Liver (tissue), 9 donors: ENCODE measurements around the gene FAM3A. TPM values are rescaled to one million over a fixed set of nuclear protein-coding genes. Genes with fewer than 3 reads are reported as not detected.

Experiments used
- DNase-seq: peaks from one replicate; pipeline ENCODE4 v3.0.0-alpha.2; 2017; ENCODE audit warnings: low spot score
- H3K27ac ChIP-seq, 2 donors: one replicate each; pipeline ENCODE4 v1.7.0; 2013; ENCODE audit warnings: inconsistent platforms in 2 of 2, low read length in 2 of 2, control low read depth in 1 of 2, low read depth in 1 of 2, mild to moderate bottlenecking in 1 of 2
- H3K27me3 ChIP-seq, 4 donors: one replicate each; pipeline versions ENCODE4 v1.6.1 to v1.7.0; 2013; ENCODE audit warnings: low read length in 3 of 4, inconsistent platforms in 1 of 4, mild to moderate bottlenecking in 1 of 4, moderate library complexity in 1 of 4; ENCODE audit not compliant: control insufficient read depth in 4 of 4, insufficient read depth in 4 of 4
- H3K36me3 ChIP-seq, 4 donors: one replicate each; pipeline versions ENCODE4 v1.6.1 to v1.7.0; 2013; ENCODE audit warnings: low read length in 3 of 4, mild to moderate bottlenecking in 3 of 4, low read depth in 1 of 4, moderate library complexity in 1 of 4; ENCODE audit not compliant: control insufficient read depth in 4 of 4, insufficient read depth in 3 of 4
- H3K4me1 ChIP-seq, 4 donors: one replicate each; pipeline versions ENCODE4 v1.6.1 to v1.7.0; 2013; ENCODE audit warnings: low read length in 3 of 4, mild to moderate bottlenecking in 3 of 4, moderate library complexity in 1 of 4; ENCODE audit not compliant: control insufficient read depth in 4 of 4, insufficient read depth in 4 of 4
- H3K4me3 ChIP-seq, 3 donors: one replicate each; pipeline versions ENCODE4 v1.6.1 to v1.7.0; 2013; ENCODE audit warnings: low read length in 3 of 3, control low read depth in 1 of 3, low read depth in 1 of 3, mild to moderate bottlenecking in 1 of 3
- H3K9ac ChIP-seq, 2 donors: one replicate each; pipeline ENCODE4 v1.7.0; 2013; ENCODE audit warnings: low read length in 2 of 2, mild to moderate bottlenecking in 2 of 2, moderate library complexity in 2 of 2, control low read depth in 1 of 2, low read depth in 1 of 2
- H3K9me3 ChIP-seq, 4 donors: one replicate each; pipeline versions ENCODE4 v1.6.1 to v1.7.0; 2013; ENCODE audit warnings: low read length in 3 of 4; ENCODE audit not compliant: control insufficient read depth in 4 of 4
- CTCF ChIP-seq: fragments of 150-350 bp; IDR thresholded peaks from 2 replicates; pipeline ENCODE4 v1.5.1; 2017; ENCODE audit warnings: improper control_type of control experiment, low read depth, low read length; ENCODE audit not compliant: missing input control
- EGR1 ChIP-seq, 2 donors: IDR thresholded peaks; 2 replicates each; pipeline ENCODE4 v1.6.1; 2016 to 2018; ENCODE audit warnings: antibody characterized with exemption in 2 of 2, low read depth in 2 of 2
- FOXA1 ChIP-seq: IDR thresholded peaks from 2 replicates; pipeline ENCODE4 v1.6.1; 2016; ENCODE audit warnings: antibody characterized with exemption
- FOXA2 ChIP-seq: IDR thresholded peaks from 2 replicates; pipeline ENCODE4 v1.6.1; 2016; ENCODE audit warnings: antibody characterized with exemption
- GABPA ChIP-seq, 2 donors: IDR thresholded peaks in 1 of 2; conservative IDR thresholded peaks in 1 of 2; 2 replicates each; pipeline ENCODE4 v1.6.1; 2016; ENCODE audit warnings: antibody characterized with exemption in 2 of 2, mild to moderate bottlenecking in 1 of 2, moderate library complexity in 1 of 2
- HNF4A ChIP-seq, 2 donors: conservative IDR thresholded peaks; 2 replicates each; pipeline ENCODE4 v1.6.1; 2016; ENCODE audit warnings: antibody characterized with exemption in 2 of 2, mild to moderate bottlenecking in 2 of 2
- HNF4G ChIP-seq: IDR thresholded peaks from 2 replicates; pipeline ENCODE4 v1.6.1; 2016; ENCODE audit warnings: antibody characterized with exemption
- JUND ChIP-seq, 2 donors: IDR thresholded peaks; 2 replicates each; pipeline ENCODE4 v1.6.1; 2016; ENCODE audit warnings: antibody characterized with exemption in 2 of 2
- MAX ChIP-seq: IDR thresholded peaks from 2 replicates; pipeline ENCODE4 v1.6.1; 2016; ENCODE audit warnings: antibody characterized with exemption
- NR2F2 ChIP-seq: IDR thresholded peaks from 2 replicates; pipeline ENCODE4 v1.6.1; 2016; ENCODE audit warnings: antibody characterized with exemption
- RAD21 ChIP-seq, 2 donors: IDR thresholded peaks; 2 replicates each; pipeline ENCODE4 v1.6.1; 2016; ENCODE audit warnings: antibody characterized with exemption in 2 of 2, mild to moderate bottlenecking in 2 of 2
- RXRA ChIP-seq, 2 donors: IDR thresholded peaks; 2 replicates each; pipeline ENCODE4 v1.6.1; 2017 to 2018; ENCODE audit warnings: antibody characterized with exemption in 2 of 2, mild to moderate bottlenecking in 1 of 2
- SP1 ChIP-seq: IDR thresholded peaks from 2 replicates; pipeline ENCODE4 v1.6.1; 2018; ENCODE audit warnings: antibody characterized with exemption, mild to moderate bottlenecking
- TAF1 ChIP-seq: conservative IDR thresholded peaks from 2 replicates; pipeline ENCODE4 v1.6.1; 2016; ENCODE audit warnings: antibody characterized with exemption, mild to moderate bottlenecking
- YY1 ChIP-seq: IDR thresholded peaks from 2 replicates; pipeline ENCODE4 v1.6.1; 2016; ENCODE audit warnings: antibody characterized with exemption, mild to moderate bottlenecking
- ZBTB33 ChIP-seq: IDR thresholded peaks from 2 replicates; pipeline ENCODE4 v1.6.1; 2016; ENCODE audit warnings: antibody characterized with exemption
- WGBS: extraction: QIAGEN DNeasy Blood & Tissue Kit; methylation state at CpG from one replicate; pipeline ENCODE4 v1.1.7; 2013; 5-methylcytosine and 5-hydroxymethylcytosine counted together
- polyA plus RNA-seq, 2 donors: library from polyadenylated mRNA; stranded (reverse) in 1 of 2; unstranded in 1 of 2; fragments of 200-250 nt in 1 of 2; fragments of >200 nt in 1 of 2; fragmentation: Nextera tagmentation in 1 of 2; extraction: Ambion mirVana in 1 of 2; gene quantifications; one replicate each; pipeline versions ENCODE4 v1.2.1 to v1.2.3, GENCODE V29; 2013 to 2015
- total RNA-seq, 2 donors: library from RNA; depleted of rRNA; stranded (reverse); fragments of >200 nt; gene quantifications; one replicate each; pipeline ENCODE4 v1.2.3, GENCODE V29; 2014
- TF ChIP-seq, protein P1 (sequence below): IDR thresholded peaks from 2 replicates; pipeline ENCODE4 v1.6.1; 2016; ENCODE audit warnings: antibody characterized with exemption, mild to moderate bottlenecking
- TF ChIP-seq, protein P2 (sequence below): IDR thresholded peaks from 2 replicates; pipeline ENCODE4 v1.6.1; 2016; ENCODE audit warnings: antibody characterized with exemption
- donor health status: healthy.
- donor health status: healthy.
- donor health status: healthy.
- donor health status: healthy.
- donor health status: healthy.

FAM3A gene
- total and polyA plus RNA-seq, 4 donors = 11.6 to 36.3 (median 34.2) TPM

GRCh38 chrX:154508384-154508745, 7.7 kb downstream of the FAM3A start:
- Histone ChIP-seq H3K27ac (no peak overlapping the region), H3K27me3 (no peaks in the 10 kb centered on the region), H3K9me3 (peaks cover 0 to 3% (median 0%) of the 10 kb centered on the region in 4 donors), H3K4me3 (no peak overlapping the region), H3K36me3 (peaks cover 4 to 26% (median 5%) of the 10 kb centered on the region in 4 donors), H3K4me1 (peaks cover 0 to 7% (median 2%) of the 10 kb centered on the region in 4 donors), H3K9ac (no peak overlapping the region)
- no peak for DNase-seq
- 93% methylated on average over 13 of the region's 13 CpGs for WGBS
- TF ChIP-seq FOXA2 (no peak), HNF4A (conservative IDR thresholded peaks at IDR 0.05) (no peak)

DNA sequence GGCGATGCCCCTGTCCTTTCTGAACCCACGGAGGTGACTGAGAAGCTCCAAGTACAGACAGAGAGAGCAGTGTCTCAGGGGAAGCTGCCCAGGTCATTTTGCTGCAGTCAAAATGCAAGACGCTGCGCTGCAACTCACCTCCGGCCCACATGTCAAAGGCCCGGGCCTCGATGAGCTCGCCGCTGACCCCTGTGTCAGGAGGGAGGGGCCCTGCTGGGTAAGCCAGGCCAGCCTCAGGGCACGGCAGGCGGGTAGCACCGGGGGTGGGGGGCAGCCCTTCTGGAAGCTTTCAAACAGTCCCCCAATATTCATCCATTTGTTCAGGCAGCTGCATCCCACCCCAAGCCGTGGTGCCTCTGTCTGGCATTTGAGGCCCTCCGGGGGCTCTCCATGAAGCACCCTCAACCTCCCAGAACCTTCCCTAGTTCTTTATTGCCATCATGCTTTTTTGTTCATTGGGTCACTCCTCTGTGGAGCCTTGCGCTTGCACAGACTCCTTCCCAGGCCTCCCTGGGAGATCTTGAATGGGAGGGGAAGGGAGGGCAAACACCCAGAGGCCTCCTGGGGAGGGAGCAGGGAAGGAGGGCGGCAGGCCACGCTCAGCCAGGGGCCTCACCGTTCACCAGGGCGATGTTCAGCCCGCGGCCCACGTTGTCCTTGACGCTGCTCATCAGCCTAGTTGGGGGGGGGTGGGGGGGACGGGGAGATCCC, 8.2 kb downstream of the FAM3A start:
- Histone ChIP-seq H3K9me3 (peaks cover 0 to 3% (median 0%) of the 10 kb centered on the region in 4 donors), H3K27me3 (no peaks in the 10 kb centered on the region), H3K9ac (no peak overlapping the region), H3K4me1 (peaks cover 0 to 4% (median 1%) of the 10 kb centered on the region in 4 donors), H3K4me3 (no peak overlapping the region), H3K36me3 (peaks cover 4 to 26% (median 5%) of the 10 kb centered on the region in 4 donors), H3K27ac (no peak overlapping the region)
- TF ChIP-seq, protein P1, sequence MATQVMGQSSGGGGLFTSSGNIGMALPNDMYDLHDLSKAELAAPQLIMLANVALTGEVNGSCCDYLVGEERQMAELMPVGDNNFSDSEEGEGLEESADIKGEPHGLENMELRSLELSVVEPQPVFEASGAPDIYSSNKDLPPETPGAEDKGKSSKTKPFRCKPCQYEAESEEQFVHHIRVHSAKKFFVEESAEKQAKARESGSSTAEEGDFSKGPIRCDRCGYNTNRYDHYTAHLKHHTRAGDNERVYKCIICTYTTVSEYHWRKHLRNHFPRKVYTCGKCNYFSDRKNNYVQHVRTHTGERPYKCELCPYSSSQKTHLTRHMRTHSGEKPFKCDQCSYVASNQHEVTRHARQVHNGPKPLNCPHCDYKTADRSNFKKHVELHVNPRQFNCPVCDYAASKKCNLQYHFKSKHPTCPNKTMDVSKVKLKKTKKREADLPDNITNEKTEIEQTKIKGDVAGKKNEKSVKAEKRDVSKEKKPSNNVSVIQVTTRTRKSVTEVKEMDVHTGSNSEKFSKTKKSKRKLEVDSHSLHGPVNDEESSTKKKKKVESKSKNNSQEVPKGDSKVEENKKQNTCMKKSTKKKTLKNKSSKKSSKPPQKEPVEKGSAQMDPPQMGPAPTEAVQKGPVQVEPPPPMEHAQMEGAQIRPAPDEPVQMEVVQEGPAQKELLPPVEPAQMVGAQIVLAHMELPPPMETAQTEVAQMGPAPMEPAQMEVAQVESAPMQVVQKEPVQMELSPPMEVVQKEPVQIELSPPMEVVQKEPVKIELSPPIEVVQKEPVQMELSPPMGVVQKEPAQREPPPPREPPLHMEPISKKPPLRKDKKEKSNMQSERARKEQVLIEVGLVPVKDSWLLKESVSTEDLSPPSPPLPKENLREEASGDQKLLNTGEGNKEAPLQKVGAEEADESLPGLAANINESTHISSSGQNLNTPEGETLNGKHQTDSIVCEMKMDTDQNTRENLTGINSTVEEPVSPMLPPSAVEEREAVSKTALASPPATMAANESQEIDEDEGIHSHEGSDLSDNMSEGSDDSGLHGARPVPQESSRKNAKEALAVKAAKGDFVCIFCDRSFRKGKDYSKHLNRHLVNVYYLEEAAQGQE = no peak
- TF ChIP-seq RAD21 (IDR thresholded peaks at IDR 0.05) = no peak
- TF ChIP-seq HNF4G = no peak
- TF ChIP-seq RXRA (IDR thresholded peaks at IDR 0.05) = no peak
- no peak for TF ChIP-seq TAF1
- no peak for TF ChIP-seq YY1
- TF ChIP-seq FOXA1 = no peak
- TF ChIP-seq SP1 = no peak
- TF ChIP-seq, protein P2, sequence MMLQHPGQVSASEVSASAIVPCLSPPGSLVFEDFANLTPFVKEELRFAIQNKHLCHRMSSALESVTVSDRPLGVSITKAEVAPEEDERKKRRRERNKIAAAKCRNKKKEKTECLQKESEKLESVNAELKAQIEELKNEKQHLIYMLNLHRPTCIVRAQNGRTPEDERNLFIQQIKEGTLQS = no peak
- TF ChIP-seq JUND (IDR thresholded peaks at IDR 0.05) = no peak
- no peak for TF ChIP-seq FOXA2
- TF ChIP-seq ZBTB33 = no peak
- TF ChIP-seq EGR1 (IDR thresholded peaks at IDR 0.05; ENCODE audit: low read depth in 2 of 2) = no peak
- TF ChIP-seq HNF4A (conservative IDR thresholded peaks at IDR 0.05) = no peak
- TF ChIP-seq MAX = no peak
- no peak for TF ChIP-seq GABPA (IDR thresholded peaks at IDR 0.05 in 1 of 2, conservative IDR thresholded peaks at IDR 0.05 in 1 of 2)
- no peak for TF ChIP-seq NR2F2
- TF ChIP-seq CTCF = no peak
- WGBS = 92% methylated on average over 24 of the region's 24 CpGs
- DNase-seq = no peak
